Brain pericyte (primary cell): ENCODE data around the gene BTBD9.

ENCODE experiments used
- DNase-seq: peaks from one replicate; pipeline ENCODE4 v3.0.0-alpha.2; 2012; ENCODE audit warnings: low read depth, low spot score

Gene BTBD9

GRCh38 chr6:38118791-38119365 is 520.9 kb downstream of the BTBD9 start:
- no peak for DNase-seq
